HG03354 (cell line): ENCODE measurements around the gene TEAD2.
"Not testable (repeated sequence)": the region's sequence is repeated elsewhere in the genome, so short reads cannot be mapped to it uniquely, and the experiment has no call there.

Experiments
- ATAC-seq: cut with Tn5 transposase; IDR thresholded peaks from one replicate; pipeline ENCODE4 v1.9.1; 2021; ENCODE audit warnings: mild to moderate bottlenecking; ENCODE audit not compliant: unreplicated experiment, poor library complexity, severe bottlenecking

The TEAD2 gene

GRCh38 chr19:49335784-49336481, 26.3 kb downstream of the TEAD2 start:
- no peak for ATAC-seq

DNA sequence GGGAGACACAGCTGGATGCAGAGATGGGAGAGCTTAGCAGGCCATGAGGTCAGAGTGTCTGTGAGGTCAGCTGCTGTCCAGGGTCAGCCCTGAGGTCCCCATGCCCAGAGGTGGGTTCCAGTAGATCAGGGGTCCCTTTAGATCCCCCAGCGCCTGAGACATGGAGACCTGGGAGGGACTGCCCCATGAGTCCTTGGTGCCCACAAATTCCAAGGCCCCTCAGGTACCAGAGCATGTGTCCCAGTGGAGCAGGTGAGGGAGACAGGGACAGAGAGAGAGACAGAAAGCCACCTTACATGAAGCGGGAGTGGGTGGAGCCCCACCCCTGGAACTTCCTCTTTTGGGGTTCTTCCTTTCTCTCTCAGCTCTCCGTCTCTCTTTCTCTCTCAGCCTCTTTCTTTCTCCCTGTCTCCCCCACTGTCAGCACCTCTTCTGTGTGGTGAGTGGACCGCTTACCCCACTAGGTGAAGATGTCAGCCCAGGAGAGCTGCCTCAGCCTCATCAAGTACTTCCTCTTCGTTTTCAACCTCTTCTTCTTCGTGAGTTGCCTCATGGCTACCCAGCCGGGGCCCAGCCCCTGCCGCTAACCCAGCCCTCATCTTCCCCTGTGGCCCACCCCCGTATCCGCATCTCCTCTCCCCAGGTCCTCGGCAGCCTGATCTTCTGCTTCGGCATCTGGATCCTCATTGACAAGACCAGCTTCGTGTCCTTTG, 27.0 kb downstream of the TEAD2 start, which contains the start of gene CD37:
Gene CD37 (plus strand): TSS at position 336 of the 713 bp plus-strand sequence. CDS start 135 bp downstream, at position 471.
- no peak for ATAC-seq

DNA sequence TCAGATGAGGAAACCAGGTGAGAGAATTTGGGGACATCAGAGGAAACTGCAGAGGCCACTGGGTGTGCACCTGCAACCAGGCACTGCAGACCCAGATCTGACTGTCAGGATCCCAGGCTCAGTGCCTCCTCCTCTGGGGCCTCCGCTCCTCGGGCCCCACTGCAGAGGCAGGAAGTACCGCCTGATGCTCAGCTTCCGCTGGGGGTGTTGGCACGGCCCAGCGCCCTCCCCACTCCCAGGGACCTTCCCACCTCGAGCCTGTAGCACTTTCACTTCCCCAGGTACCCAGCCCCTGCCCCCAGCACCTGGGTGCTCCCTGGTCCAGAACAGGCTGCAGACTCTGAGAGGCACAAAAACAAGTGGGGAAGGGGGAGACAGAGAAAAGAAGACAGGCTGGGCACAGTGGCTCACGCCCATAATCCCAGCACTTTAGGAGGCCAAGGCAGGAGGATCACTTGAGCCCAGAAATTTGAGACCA, 28.4 kb downstream of the TEAD2 start:
- ATAC-seq = peak; percentile 54

DNA sequence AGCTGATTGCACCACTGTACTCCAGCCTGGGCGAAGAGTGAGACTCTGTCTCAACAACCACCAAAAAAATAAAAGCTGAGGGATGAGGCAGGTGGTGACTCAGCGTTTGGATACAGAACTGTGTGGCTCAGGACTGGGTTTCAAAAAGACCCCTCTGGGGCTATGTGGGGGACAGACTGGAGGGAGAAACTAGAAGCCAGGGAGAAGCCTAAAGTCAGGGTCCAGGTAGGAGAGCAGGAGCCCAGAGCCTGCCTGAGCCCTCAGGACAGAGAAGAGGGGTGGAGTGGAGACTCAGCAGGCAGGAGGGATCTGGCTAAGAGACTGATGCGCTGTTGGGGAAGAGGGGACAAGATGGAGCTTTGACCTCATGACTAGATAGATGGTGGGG, 28.8 kb downstream of the TEAD2 start:
- ATAC-seq = no peak

- not testable (repeated sequence) for ATAC-seq
These were observed 29.4 kb downstream of the TEAD2 start for GRCh38 chr19:49332691-49333417.

DNA sequence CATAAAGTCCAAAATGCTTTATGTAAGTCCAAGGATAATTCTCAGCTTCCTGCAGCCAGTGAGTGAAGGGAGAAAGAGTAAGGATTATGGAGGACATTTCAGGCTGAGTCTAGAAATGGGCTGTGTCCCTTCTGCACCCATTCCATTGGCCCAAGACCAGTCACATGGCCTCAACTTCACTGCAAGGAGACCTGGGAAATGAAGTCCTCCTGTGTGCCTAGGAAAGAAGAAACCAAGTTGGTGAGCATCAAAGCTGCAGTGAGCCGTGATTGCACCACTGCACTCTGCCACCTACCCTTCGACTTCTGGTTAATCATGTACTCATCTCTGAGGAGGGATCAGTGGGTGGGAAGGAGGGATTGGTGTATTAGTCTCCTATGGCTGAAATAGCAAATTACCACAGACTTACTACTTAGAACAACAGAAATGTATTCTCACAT, 30.6 kb downstream of the TEAD2 start:
- ATAC-seq = peak; percentile 63

GRCh38 chr19:49331187-49331586, 31.0 kb downstream of the TEAD2 start:
- ATAC-seq = not testable (repeated sequence)

- ATAC-seq = no peak
These were observed 33.5 kb downstream of the TEAD2 start for GRCh38 chr19:49328741-49329140.

DNA sequence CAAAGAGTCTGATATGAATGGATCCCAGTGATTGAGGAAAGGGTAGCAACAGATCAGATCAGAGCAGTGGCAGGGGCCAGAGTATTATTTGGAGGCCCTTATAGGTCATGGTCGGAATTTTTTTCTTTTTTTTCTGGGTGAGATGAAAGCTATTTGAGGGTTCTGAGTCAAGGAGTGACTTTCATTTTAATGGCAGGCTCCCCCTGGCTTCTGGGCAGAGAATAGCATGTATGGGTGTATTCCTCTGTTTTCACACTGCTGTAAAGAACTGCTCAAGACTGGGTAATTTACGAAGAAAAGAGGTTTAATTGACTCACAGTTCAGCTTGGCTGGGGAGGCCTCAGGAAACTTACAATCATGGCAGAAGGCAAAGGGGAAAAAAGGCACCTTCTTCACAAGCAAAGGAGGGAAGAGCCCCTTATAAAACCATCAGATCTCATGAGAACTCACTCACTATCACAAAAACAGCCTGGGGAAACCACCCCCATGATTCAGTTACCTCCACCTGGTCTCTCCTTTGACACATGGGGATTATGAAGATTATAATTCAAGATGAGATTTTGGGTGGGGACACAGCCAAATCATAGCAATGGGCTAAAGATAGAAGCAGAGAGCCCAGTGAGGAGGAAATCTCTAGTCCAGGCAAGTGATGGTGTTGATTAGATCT, 34.2 kb downstream of the TEAD2 start:
- ATAC-seq = no peak

GRCh38 chr19:49326165-49326704, 36.0 kb downstream of the TEAD2 start:
- ATAC-seq = no peak

GRCh38 chr19:49325756-49326155, 36.5 kb downstream of the TEAD2 start:
- ATAC-seq = not testable (repeated sequence)

GRCh38 chr19:49324801-49325576, 37.2 kb downstream of the TEAD2 start, which contains the start of gene SLC6A16:
Gene SLC6A16, minus strand, starts transcription at chr19:49325191. Its CDS starts 13,844 bp downstream, at chr19:49311347.
- ATAC-seq = no peak

GRCh38 chr19:49318296-49318695, 43.9 kb downstream of the TEAD2 start:
- no peak for ATAC-seq

DNA sequence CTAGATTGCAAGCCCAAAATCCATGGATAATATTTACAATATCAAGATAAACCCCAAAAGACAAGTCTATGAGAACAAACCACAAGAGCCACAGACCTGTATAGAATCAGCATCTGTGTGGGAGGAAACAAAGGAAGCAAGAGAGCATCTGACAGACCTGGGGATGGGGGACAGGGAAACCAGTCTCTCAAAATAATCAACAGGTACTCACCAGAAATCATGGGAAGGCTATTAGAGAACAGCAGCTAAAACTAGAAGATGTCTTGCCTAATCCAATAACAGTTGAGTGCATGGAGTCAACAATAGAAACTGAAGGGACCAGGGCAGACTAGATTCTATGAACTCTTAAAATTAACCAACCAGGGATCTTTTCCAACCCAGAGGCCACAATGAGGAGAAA, 45.9 kb downstream of the TEAD2 start:
- no peak for ATAC-seq

- ATAC-seq = no peak
These were observed 47.1 kb downstream of the TEAD2 start for GRCh38 chr19:49315111-49315510.

GRCh38 chr19:49309087-49309486, 53.1 kb downstream of the TEAD2 start:
- ATAC-seq = no peak

GRCh38 chr19:49306734-49307133, 55.5 kb downstream of the TEAD2 start:
- not testable (repeated sequence) for ATAC-seq

- ATAC-seq = no peak
These were observed 60.4 kb downstream of the TEAD2 start for GRCh38 chr19:49301866-49302252.
